Endothelial cell of umbilical vein (primary cell): ENCODE measurements around the gene TBC1D3G.
"Not testable (repeated sequence)": the region's sequence is repeated elsewhere in the genome, so short reads cannot be mapped to it uniquely, and the experiment has no call there.

Experiments
- EZH2 ChIP-seq: IDR thresholded peaks from 2 replicates; pipeline ENCODE4 v1.6.1; 2012; ENCODE audit warnings: borderline replicate concordance, low read depth, mild to moderate bottlenecking, moderate library complexity, low read length, inconsistent platforms; ENCODE audit not compliant: severe bottlenecking
- FOS ChIP-seq: IDR thresholded peaks from 2 replicates; pipeline ENCODE4 v1.6.1; 2011; ENCODE audit warnings: mild to moderate bottlenecking, low read length, moderate library complexity, borderline replicate concordance; ENCODE audit not compliant: insufficient read depth
- JUN ChIP-seq: IDR thresholded peaks from 2 replicates; pipeline ENCODE4 v1.6.1; 2011; ENCODE audit warnings: borderline replicate concordance, low read depth; ENCODE audit not compliant: insufficient read length, insufficient read depth
- MYC ChIP-seq: IDR thresholded peaks from one replicate; pipeline ENCODE4 v1.6.1; 2011; ENCODE audit warnings: mild to moderate bottlenecking, low read depth, low read length
- POLR2A ChIP-seq: IDR thresholded peaks from 2 replicates; pipeline ENCODE4 v1.6.1; 2012; ENCODE audit warnings: low read depth, mild to moderate bottlenecking, control low read depth, low read length
- POLR2AphosphoS5 ChIP-seq: IDR thresholded peaks from 2 replicates; pipeline ENCODE4 v1.6.1; 2012; ENCODE audit warnings: low read depth, mild to moderate bottlenecking, control low read depth, low read length, moderate library complexity; ENCODE audit not compliant: insufficient read depth
- TF ChIP-seq, protein P1 (sequence below), 2 donors: IDR thresholded peaks; 1 replicate in 1 of 2; 2 replicates in 1 of 2; pipeline ENCODE4 v1.5.1; 2011; ENCODE audit warnings: low read length in 2 of 2, mild to moderate bottlenecking in 2 of 2, moderate library complexity in 2 of 2, control low read depth in 1 of 2, inconsistent platforms in 1 of 2, low read depth in 1 of 2; ENCODE audit not compliant: insufficient read depth in 1 of 2; ENCODE audit errors: extremely low read depth in 1 of 2
- TF ChIP-seq, protein P2 (sequence below): IDR thresholded peaks from 2 replicates; pipeline ENCODE4 v1.6.1; 2011; ENCODE audit not compliant: insufficient read depth, insufficient read length

DNA sequence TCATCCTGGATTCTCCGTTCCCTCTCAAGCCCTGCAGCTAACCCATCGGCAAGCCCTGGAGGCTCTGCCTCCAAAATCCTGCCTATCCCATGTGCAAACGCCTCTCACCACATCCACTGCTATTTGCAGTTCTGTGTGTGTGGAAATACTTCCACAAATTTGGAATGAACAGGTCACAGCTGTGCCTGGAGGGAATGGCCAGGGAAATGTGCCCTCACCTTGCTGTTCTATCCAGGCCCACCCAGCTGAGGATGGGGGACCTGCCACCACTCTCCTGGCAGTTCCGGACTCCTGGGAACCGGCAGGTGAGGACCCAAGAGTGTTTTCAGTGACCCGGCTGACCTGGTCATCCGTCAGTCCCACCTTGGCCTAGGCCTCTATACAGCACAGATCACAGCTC, 52.3 kb downstream of the TBC1D3G start:
- TF ChIP-seq, protein P1, sequence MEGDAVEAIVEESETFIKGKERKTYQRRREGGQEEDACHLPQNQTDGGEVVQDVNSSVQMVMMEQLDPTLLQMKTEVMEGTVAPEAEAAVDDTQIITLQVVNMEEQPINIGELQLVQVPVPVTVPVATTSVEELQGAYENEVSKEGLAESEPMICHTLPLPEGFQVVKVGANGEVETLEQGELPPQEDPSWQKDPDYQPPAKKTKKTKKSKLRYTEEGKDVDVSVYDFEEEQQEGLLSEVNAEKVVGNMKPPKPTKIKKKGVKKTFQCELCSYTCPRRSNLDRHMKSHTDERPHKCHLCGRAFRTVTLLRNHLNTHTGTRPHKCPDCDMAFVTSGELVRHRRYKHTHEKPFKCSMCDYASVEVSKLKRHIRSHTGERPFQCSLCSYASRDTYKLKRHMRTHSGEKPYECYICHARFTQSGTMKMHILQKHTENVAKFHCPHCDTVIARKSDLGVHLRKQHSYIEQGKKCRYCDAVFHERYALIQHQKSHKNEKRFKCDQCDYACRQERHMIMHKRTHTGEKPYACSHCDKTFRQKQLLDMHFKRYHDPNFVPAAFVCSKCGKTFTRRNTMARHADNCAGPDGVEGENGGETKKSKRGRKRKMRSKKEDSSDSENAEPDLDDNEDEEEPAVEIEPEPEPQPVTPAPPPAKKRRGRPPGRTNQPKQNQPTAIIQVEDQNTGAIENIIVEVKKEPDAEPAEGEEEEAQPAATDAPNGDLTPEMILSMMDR (IDR thresholded peaks at IDR 0.05; ENCODE audit: extremely low read depth in 1 of 2, insufficient read depth in 1 of 2, low read depth in 1 of 2, low read length in 2 of 2), result not testable (repeated sequence)
- not testable (repeated sequence) for TF ChIP-seq POLR2A, POLR2AphosphoS5, EZH2, JUN, MYC, FOS
- TF ChIP-seq, protein P2, sequence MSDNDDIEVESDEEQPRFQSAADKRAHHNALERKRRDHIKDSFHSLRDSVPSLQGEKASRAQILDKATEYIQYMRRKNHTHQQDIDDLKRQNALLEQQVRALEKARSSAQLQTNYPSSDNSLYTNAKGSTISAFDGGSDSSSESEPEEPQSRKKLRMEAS, result not testable (repeated sequence)
